Osteoblast (primary cell): ENCODE results near the gene PACSIN1. TPM values are rescaled to one million over a fixed set of nuclear protein-coding genes. Genes with fewer than 3 reads are reported as not detected.

ENCODE experiments used
- DNase-seq: peaks from one replicate; pipeline ENCODE4 v3.0.0; 2011; ENCODE audit warnings: low spot score, mixed read lengths; ENCODE audit not compliant: insufficient read length; ENCODE audit errors: missing footprints
- H2AFZ ChIP-seq: 2 replicates; pipeline ENCODE4 v1.6.0; 2011; ENCODE audit warnings: mild to moderate bottlenecking, low read length
- H3K27ac ChIP-seq: 2 replicates; pipeline ENCODE4 v1.5.1; 2011; ENCODE audit warnings: mild to moderate bottlenecking, low read depth, low read length, moderate library complexity
- H3K27me3 ChIP-seq: 2 replicates; pipeline ENCODE4 v1.6.0; 2012; ENCODE audit warnings: mild to moderate bottlenecking, control low read depth, inconsistent platforms, low read length, moderate library complexity; ENCODE audit not compliant: insufficient read depth
- H3K36me3 ChIP-seq: 2 replicates; pipeline ENCODE4 v1.5.1; 2011; ENCODE audit warnings: mild to moderate bottlenecking, low read length, control low read depth, moderate library complexity; ENCODE audit not compliant: insufficient read depth
- H3K4me1 ChIP-seq: 2 replicates; pipeline ENCODE4 v1.5.1; 2011; ENCODE audit warnings: mild to moderate bottlenecking, low read length, control low read depth, moderate library complexity; ENCODE audit not compliant: insufficient read depth
- H3K4me2 ChIP-seq: 2 replicates; pipeline ENCODE4 v1.6.0; 2011; ENCODE audit warnings: mild to moderate bottlenecking, low read length; ENCODE audit not compliant: insufficient read depth
- H3K4me3 ChIP-seq: fragments of 200-600 bp; sonication (generic); 3 replicates; pipeline ENCODE4 v1.5.1; 2012; ENCODE audit warnings: mild to moderate bottlenecking, low read length, inconsistent platforms; ENCODE audit not compliant: insufficient read depth
- H3K79me2 ChIP-seq: 2 replicates; pipeline ENCODE4 v1.6.0; 2012; ENCODE audit warnings: mild to moderate bottlenecking, low read length, control low read depth, inconsistent platforms; ENCODE audit not compliant: insufficient read depth
- H3K9me3 ChIP-seq: 2 replicates; pipeline ENCODE4 v1.5.1; 2011; ENCODE audit warnings: low read depth, low read length, control low read depth
- H4K20me1 ChIP-seq: 2 replicates; pipeline ENCODE4 v1.6.0; 2012; ENCODE audit warnings: mild to moderate bottlenecking, low read length, control low read depth; ENCODE audit not compliant: insufficient read depth
- CTCF ChIP-seq: IDR thresholded peaks from 2 replicates; pipeline ENCODE4 v1.5.1; 2011; ENCODE audit warnings: mild to moderate bottlenecking, low read depth, low read length, moderate library complexity; ENCODE audit errors: extremely low read depth
- total RNA-seq: library from RNA; depleted of rRNA; stranded (reverse); fragments of >200 nt; gene quantifications from 2 replicates; pipeline ENCODE4 v1.2.3, GENCODE V29; 2012

The PACSIN1 gene
- total RNA-seq, 1 donor, result not detected

DNA sequence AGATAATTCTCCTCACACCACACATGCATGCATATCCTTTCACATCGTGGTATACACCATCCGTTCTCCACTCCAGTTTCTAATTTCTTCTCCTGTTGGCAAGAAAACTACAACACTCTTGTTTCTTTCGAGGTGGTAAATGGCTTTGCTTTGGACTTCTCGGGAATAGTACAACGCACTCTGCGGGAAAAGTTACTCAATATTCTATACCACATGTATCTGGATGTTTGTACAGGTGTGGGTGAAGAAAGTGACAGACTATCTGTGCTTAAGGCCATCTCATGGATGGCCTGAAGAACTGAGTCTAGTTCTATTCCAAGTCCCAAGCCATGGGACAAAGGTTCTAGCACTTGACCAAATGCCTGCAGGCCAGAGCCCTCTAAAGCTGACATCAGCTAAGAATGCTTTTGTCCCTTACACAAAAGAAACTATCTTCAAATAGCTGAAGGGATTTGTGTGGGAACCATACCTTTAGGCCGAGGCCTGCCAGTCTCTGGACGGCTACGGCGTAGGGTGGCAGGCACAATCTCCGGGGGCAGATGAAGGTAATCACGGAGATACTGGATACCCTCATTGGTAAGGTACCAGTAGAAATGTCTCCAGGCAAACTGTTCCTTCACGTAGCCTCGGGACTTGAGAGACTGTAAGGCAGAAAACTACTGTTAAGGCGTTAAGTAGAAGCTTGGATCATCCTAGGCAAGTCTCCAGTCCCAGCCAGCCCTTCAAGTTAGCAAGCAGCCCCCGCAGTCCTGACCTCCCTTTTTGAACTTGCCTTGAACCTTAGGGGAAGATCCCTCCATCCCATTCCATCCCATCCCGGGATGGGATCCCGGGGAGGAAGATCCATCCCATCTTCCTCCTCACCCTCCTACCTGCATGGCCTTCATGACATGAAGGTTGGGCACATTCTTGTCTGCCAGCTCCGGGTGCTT, 41.4 kb upstream of the PACSIN1 start:
- no peak for DNase-seq
- Histone ChIP-seq H3K27ac (peak overlapping the region; percentile 83), H3K4me3 (peak overlapping the region; percentile 82), H3K9me3 (no peaks in the 10 kb centered on the region), H3K79me2 (peaks cover 49% of the 10 kb centered on the region), H3K4me1 (peaks cover 23% of the 10 kb centered on the region), H4K20me1 (peaks cover 39% of the 10 kb centered on the region), H3K4me2 (peak overlapping the region; percentile 96), H2AFZ (no peak overlapping the region), H3K36me3 (peaks cover 52% of the 10 kb centered on the region), H3K27me3 (no peaks in the 10 kb centered on the region)
- no peak for TF ChIP-seq CTCF

DNA sequence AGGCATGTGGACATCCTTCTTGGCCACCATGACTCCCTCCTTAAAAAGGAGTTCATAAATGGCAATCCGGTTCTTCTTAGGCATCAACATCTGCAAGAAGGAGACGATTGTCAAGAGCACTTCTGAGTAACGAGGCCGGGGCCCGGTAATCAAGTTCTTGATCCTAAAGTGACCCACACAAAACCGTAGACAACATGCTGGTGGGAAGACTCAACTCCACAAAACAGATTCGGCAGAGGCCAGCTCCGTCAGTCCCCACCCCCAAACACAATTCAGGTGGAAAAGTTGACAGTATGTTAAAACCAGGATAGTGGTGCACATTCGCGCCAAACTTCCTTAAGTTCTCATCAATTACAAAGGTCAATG, 40.8 kb upstream of the PACSIN1 start:
- H3K27me3 ChIP-seq, result no peaks in the 10 kb centered on the region
- H3K9me3 ChIP-seq, result no peaks in the 10 kb centered on the region
- DNase-seq, result no peak
- H2AFZ ChIP-seq, result peak overlapping the region; percentile 80
- peak overlapping the region; percentile 83 for H3K27ac ChIP-seq
- peaks cover 23% of the 10 kb centered on the region for H3K4me1 ChIP-seq
- peak overlapping the region; percentile 82 for H3K4me3 ChIP-seq
- peaks cover 37% of the 10 kb centered on the region for H4K20me1 ChIP-seq
- peaks cover 46% of the 10 kb centered on the region for H3K36me3 ChIP-seq
- H3K79me2 ChIP-seq, result peaks cover 49% of the 10 kb centered on the region
- peak overlapping the region; percentile 96 for H3K4me2 ChIP-seq
- no peak for TF ChIP-seq CTCF

DNA sequence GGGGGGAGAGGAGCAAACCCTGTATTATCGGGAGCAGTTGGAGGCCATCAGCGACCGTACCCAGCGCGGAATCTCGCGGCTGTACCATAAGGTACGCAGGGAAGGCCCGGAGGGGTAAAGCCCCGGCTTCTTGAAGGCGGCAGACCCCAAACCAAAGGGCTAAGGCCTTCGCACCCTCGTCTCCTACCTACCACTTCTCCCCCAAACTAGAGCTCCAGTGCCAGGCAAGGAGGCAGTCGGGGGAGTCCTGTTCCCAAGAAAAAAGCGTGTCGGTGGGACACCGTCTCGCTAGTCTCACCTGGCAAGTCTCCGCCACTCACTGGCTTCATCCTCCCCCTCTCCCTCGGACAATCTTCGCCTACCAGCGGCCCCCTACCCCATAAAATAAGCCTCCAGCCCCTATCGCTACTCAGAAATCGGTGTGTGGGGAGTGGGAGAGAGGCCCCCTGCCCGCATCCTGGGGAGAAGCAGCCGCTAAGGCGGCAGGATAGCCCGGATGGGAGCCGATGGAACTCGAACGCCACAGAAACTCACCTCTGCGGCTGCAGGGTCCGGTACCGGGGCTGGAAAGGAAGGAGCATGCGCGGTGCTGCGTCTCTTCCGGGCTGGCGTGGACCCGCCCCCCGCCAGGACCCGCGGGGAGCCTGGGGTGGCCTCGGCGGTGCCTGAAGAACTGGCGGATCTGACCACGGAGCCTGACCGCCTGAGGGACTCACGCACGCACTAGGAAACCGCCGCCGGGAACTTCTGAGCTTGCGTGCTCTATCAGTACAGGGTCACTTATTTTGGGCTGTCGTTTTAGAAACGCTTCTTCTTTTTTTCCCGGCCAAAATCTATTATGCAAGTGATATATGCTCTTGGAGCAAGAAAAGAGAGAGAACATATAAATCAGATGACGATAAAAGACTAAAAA, 40.1 kb upstream of the PACSIN1 start, which contains the start of gene RPS10:
TSS of gene RPS10 (minus strand) at position 572 of the 913 bp plus-strand sequence. CDS start 848 bp downstream, outside the sequence.
- H3K4me2 ChIP-seq, result peak within 1 kb of the TSS; percentile 96
- H3K4me1 ChIP-seq, result peaks cover 23% of the 10 kb centered on the region
- H3K27me3 ChIP-seq, result no peaks in the 10 kb centered on the region
- H3K36me3 ChIP-seq, result peaks cover 40% of the 10 kb centered on the region
- peak within 1 kb of the TSS; percentile 80 for H2AFZ ChIP-seq
- H3K9me3 ChIP-seq, result no peaks in the 10 kb centered on the region
- H3K4me3 ChIP-seq, result peak within 1 kb of the TSS; percentile 82
- peaks cover 46% of the 10 kb centered on the region for H3K79me2 ChIP-seq
- peak; percentile 98 for DNase-seq
- no peak for TF ChIP-seq CTCF
- H4K20me1 ChIP-seq, result peaks cover 33% of the 10 kb centered on the region
- H3K27ac ChIP-seq, result peak within 1 kb of the TSS; percentile 83
